ENCODE results near the gene CPED1.
"Not testable (repeated sequence)": the region's sequence is repeated elsewhere in the genome, so short reads cannot be mapped to it uniquely, and the experiment has no call there.

Gene CPED1

GRCh38 chr7:121172484-121172883, 184.0 kb downstream of the CPED1 start:
- no peak overlapping the region for H3K4me3 ChIP-seq (ENCODE audit: low read depth, low read length)

- H3K4me3 ChIP-seq (ENCODE audit: low read depth, low read length): no peak overlapping the region
These were observed 187.3 kb downstream of the CPED1 start for GRCh38 chr7:121175826-121176225.

- no peak overlapping the region for H3K4me3 ChIP-seq (ENCODE audit: low read depth, low read length)
These were observed 189.9 kb downstream of the CPED1 start for GRCh38 chr7:121178452-121178851.

- H3K4me3 ChIP-seq (ENCODE audit: low read depth, low read length): no peak overlapping the region
These were observed 190.5 kb downstream of the CPED1 start for GRCh38 chr7:121178869-121179497.

- H3K4me3 ChIP-seq (ENCODE audit: low read depth, low read length): no peak overlapping the region
These were observed 192.0 kb downstream of the CPED1 start for GRCh38 chr7:121180436-121181063.

GRCh38 chr7:121181357-121181756, 192.8 kb downstream of the CPED1 start:
- no peak overlapping the region for H3K4me3 ChIP-seq (ENCODE audit: low read depth, low read length)

GRCh38 chr7:121182281-121182680, 193.8 kb downstream of the CPED1 start:
- no peak overlapping the region for H3K4me3 ChIP-seq (ENCODE audit: low read depth, low read length)

- no peak overlapping the region for H3K4me3 ChIP-seq (ENCODE audit: low read depth, low read length)
These were observed 194.4 kb downstream of the CPED1 start for GRCh38 chr7:121182902-121183301.

GRCh38 chr7:121183883-121184282, 195.4 kb downstream of the CPED1 start:
- H3K4me3 ChIP-seq (ENCODE audit: low read depth, low read length): not testable (repeated sequence)

- no peak overlapping the region for H3K4me3 ChIP-seq (ENCODE audit: low read depth, low read length)
These were observed 198.2 kb downstream of the CPED1 start for GRCh38 chr7:121186746-121187145.

- no peak overlapping the region for H3K4me3 ChIP-seq (ENCODE audit: low read depth, low read length)
These were observed 198.7 kb downstream of the CPED1 start for GRCh38 chr7:121187222-121187621.

GRCh38 chr7:121187676-121188075, 199.2 kb downstream of the CPED1 start:
- H3K4me3 ChIP-seq (ENCODE audit: low read depth, low read length): no peak overlapping the region

- H3K4me3 ChIP-seq (ENCODE audit: low read depth, low read length): no peak overlapping the region
These were observed 204.3 kb downstream of the CPED1 start for GRCh38 chr7:121192834-121193233.

GRCh38 chr7:121195010-121195409, 206.5 kb downstream of the CPED1 start:
- no peak overlapping the region for H3K4me3 ChIP-seq (ENCODE audit: low read depth, low read length)

GRCh38 chr7:121195874-121196273, 207.4 kb downstream of the CPED1 start:
- H3K4me3 ChIP-seq (ENCODE audit: low read depth, low read length): no peak overlapping the region

GRCh38 chr7:121196286-121196685, 207.8 kb downstream of the CPED1 start:
- H3K4me3 ChIP-seq (ENCODE audit: low read depth, low read length): no peak overlapping the region

GRCh38 chr7:121197455-121197854, 208.9 kb downstream of the CPED1 start:
- no peak overlapping the region for H3K4me3 ChIP-seq (ENCODE audit: low read depth, low read length)

- no peak overlapping the region for H3K4me3 ChIP-seq (ENCODE audit: low read depth, low read length)
These were observed 210.0 kb downstream of the CPED1 start for GRCh38 chr7:121198502-121198901.

- H3K4me3 ChIP-seq (ENCODE audit: low read depth, low read length): no peak overlapping the region
These were observed 213.6 kb downstream of the CPED1 start for GRCh38 chr7:121202125-121202524.

- H3K4me3 ChIP-seq (ENCODE audit: low read depth, low read length): no peak overlapping the region
These were observed 214.3 kb downstream of the CPED1 start for GRCh38 chr7:121202834-121203233.

- no peak overlapping the region for H3K4me3 ChIP-seq (ENCODE audit: low read depth, low read length)
These were observed 216.0 kb downstream of the CPED1 start for GRCh38 chr7:121204537-121204936.

- H3K4me3 ChIP-seq (ENCODE audit: low read depth, low read length): no peak overlapping the region
These were observed 217.3 kb downstream of the CPED1 start for GRCh38 chr7:121205777-121206176.

- no peak overlapping the region for H3K4me3 ChIP-seq (ENCODE audit: low read depth, low read length)
These were observed 222.7 kb downstream of the CPED1 start for GRCh38 chr7:121211253-121211652.
